ENCODE results near the gene GOLM1. TPM values are rescaled to one million over a fixed set of nuclear protein-coding genes. Genes with fewer than 3 reads are reported as not detected.
A peak's percentile ranks its signal among the peaks of the same experiment; 100 is the strongest.

The GOLM1 gene
- total and polyA plus RNA-seq, 9 donors, result 17.5 to 76.7 (median 36.4) TPM

- TF ChIP-seq CTCF (IDR thresholded peaks at IDR 0.05) (no peak), POLR2A (IDR thresholded peaks at IDR 0.05) (no peak), EP300 (IDR thresholded peaks at IDR 0.05) (no peak)
- Histone ChIP-seq H3K27me3 (no peaks in the 10 kb centered on the region), H3K27ac (no peak overlapping the region), H3K4me3 (no peak overlapping the region), H3K9me3 (no peaks in the 10 kb centered on the region), H3K4me1 (ENCODE audit: insufficient read depth) (peaks cover 1% of the 10 kb centered on the region), H3K36me3 (no peaks in the 10 kb centered on the region)
- intact Hi-C loops (cut with DNase I), result no loop called here
- no peak for DNase-seq
- WGBS, 3 donors, result 60 to 69% (median 61%) methylated on average over 5 of the region's 5 CpGs
These were observed 57.0 kb downstream of the GOLM1 start for GRCh38 chr9:86042199-86042978.

- Histone ChIP-seq H3K27ac (no peak overlapping the region), H3K27me3 (no peaks in the 10 kb centered on the region), H3K9me3 (no peaks in the 10 kb centered on the region), H3K4me1 (ENCODE audit: insufficient read depth) (peaks cover 1% of the 10 kb centered on the region), H3K4me3 (peak overlapping the region; percentile 12), H3K36me3 (no peaks in the 10 kb centered on the region)
- intact Hi-C loops (cut with DNase I), result no loop called here
- TF ChIP-seq CTCF (IDR thresholded peaks at IDR 0.05) (no peak), EP300 (IDR thresholded peaks at IDR 0.05) (no peak), POLR2A (IDR thresholded peaks at IDR 0.05) (no peak)
- DNase-seq, result no peak
- whole genome bisulfite sequencing, 3 donors, result 21 to 28% (median 22%) methylated on average over 8 of the region's 8 CpGs
These were observed 58.0 kb downstream of the GOLM1 start for GRCh38 chr9:86041311-86041741.

- Histone ChIP-seq H3K9me3 (no peaks in the 10 kb centered on the region), H3K27ac (no peak overlapping the region), H3K27me3 (no peaks in the 10 kb centered on the region), H3K4me1 (ENCODE audit: insufficient read depth) (peaks cover 1% of the 10 kb centered on the region), H3K4me3 (no peak overlapping the region), H3K36me3 (no peaks in the 10 kb centered on the region)
- TF ChIP-seq EP300 (IDR thresholded peaks at IDR 0.05) (no peak), CTCF (IDR thresholded peaks at IDR 0.05) (no peak), POLR2A (IDR thresholded peaks at IDR 0.05) (no peak)
- intact Hi-C loops (cut with DNase I), result no loop called here
- no peak for DNase-seq
- 62 to 71% (median 70%) methylated on average over 3 of the region's 3 CpGs for WGBS, 3 donors
These were observed 58.5 kb downstream of the GOLM1 start for GRCh38 chr9:86040861-86041155.

GRCh38 chr9:86039991-86040860, 59.1 kb downstream of the GOLM1 start:
- Histone ChIP-seq H3K36me3 (no peaks in the 10 kb centered on the region), H3K4me1 (ENCODE audit: insufficient read depth) (peaks cover 1% of the 10 kb centered on the region), H3K9me3 (no peaks in the 10 kb centered on the region), H3K4me3 (no peak overlapping the region), H3K27me3 (no peaks in the 10 kb centered on the region), H3K27ac (no peak overlapping the region)
- DNase-seq, result no peak
- 90 to 93% (median 93%) methylated on average over 12 of the region's 12 CpGs for whole genome bisulfite sequencing, 3 donors
- TF ChIP-seq CTCF (IDR thresholded peaks at IDR 0.05) (no peak), EP300 (IDR thresholded peaks at IDR 0.05) (no peak), POLR2A (IDR thresholded peaks at IDR 0.05) (no peak)
- intact Hi-C loops (cut with DNase I), result no loop called here
